ENCODE results near the gene LCE7A.

LCE7A gene

GRCh38 chr1:152859696-152860095 is at the start of gene LCE7A:
LCE7A (plus strand) TSS chr1:152859996; CDS start chr1:152860698, 702 bp downstream.
- H3K9ac ChIP-seq (ENCODE audit: low read depth, low read length), result no peak within 1 kb of the TSS
- no peaks in the 10 kb centered on the region for H3K4me1 ChIP-seq (ENCODE audit: control insufficient read depth, insufficient read depth, low read length)
- H3K9me3 ChIP-seq (ENCODE audit: control insufficient read depth, insufficient read depth, low read length), result peaks cover 31% of the 10 kb centered on the region
- H3K4me3 ChIP-seq (ENCODE audit: low read depth, low read length), result no peak within 1 kb of the TSS
- H3K27me3 ChIP-seq (ENCODE audit: control insufficient read depth, insufficient read depth, low read length), result no peaks in the 10 kb centered on the region
- H3K36me3 ChIP-seq (ENCODE audit: control insufficient read depth, insufficient read depth, low read length), result no peaks in the 10 kb centered on the region

- no peak overlapping the region for H3K4me3 ChIP-seq (ENCODE audit: low read depth, low read length)
- no peaks in the 10 kb centered on the region for H3K4me1 ChIP-seq (ENCODE audit: control insufficient read depth, insufficient read depth, low read length)
- no peak overlapping the region for H3K9ac ChIP-seq (ENCODE audit: low read depth, low read length)
- no peaks in the 10 kb centered on the region for H3K27me3 ChIP-seq (ENCODE audit: control insufficient read depth, insufficient read depth, low read length)
- no peaks in the 10 kb centered on the region for H3K36me3 ChIP-seq (ENCODE audit: control insufficient read depth, insufficient read depth, low read length)
- peaks cover 21% of the 10 kb centered on the region for H3K9me3 ChIP-seq (ENCODE audit: control insufficient read depth, insufficient read depth, low read length)
Observed at GRCh38 chr1:152811050-152811449, 48.7 kb upstream of the LCE7A start.

- H3K9ac ChIP-seq (ENCODE audit: low read depth, low read length), result no peak within 1 kb of the TSS
- H3K27me3 ChIP-seq (ENCODE audit: control insufficient read depth, insufficient read depth, low read length), result no peaks in the 10 kb centered on the region
- peaks cover 21% of the 10 kb centered on the region for H3K9me3 ChIP-seq (ENCODE audit: control insufficient read depth, insufficient read depth, low read length)
- H3K36me3 ChIP-seq (ENCODE audit: control insufficient read depth, insufficient read depth, low read length), result no peaks in the 10 kb centered on the region
- H3K4me1 ChIP-seq (ENCODE audit: control insufficient read depth, insufficient read depth, low read length), result no peaks in the 10 kb centered on the region
- no peak within 1 kb of the TSS for H3K4me3 ChIP-seq (ENCODE audit: low read depth, low read length)
Observed at GRCh38 chr1:152811671-152812070, 48.1 kb upstream of the LCE7A start, which contains the start of gene LCE1B. LCE1B (plus strand) TSS chr1:152811971; CDS start chr1:152812447, 476 bp downstream.

GRCh38 chr1:152817309-152817708 is 42.5 kb upstream of the LCE7A start:
- no peak overlapping the region for H3K4me3 ChIP-seq (ENCODE audit: low read depth, low read length)
- H3K4me1 ChIP-seq (ENCODE audit: control insufficient read depth, insufficient read depth, low read length), result no peaks in the 10 kb centered on the region
- no peaks in the 10 kb centered on the region for H3K36me3 ChIP-seq (ENCODE audit: control insufficient read depth, insufficient read depth, low read length)
- peaks cover 15% of the 10 kb centered on the region for H3K9me3 ChIP-seq (ENCODE audit: control insufficient read depth, insufficient read depth, low read length)
- H3K9ac ChIP-seq (ENCODE audit: low read depth, low read length), result no peak overlapping the region
- H3K27me3 ChIP-seq (ENCODE audit: control insufficient read depth, insufficient read depth, low read length), result no peaks in the 10 kb centered on the region

GRCh38 chr1:152823294-152823693 is 36.5 kb upstream of the LCE7A start:
- no peaks in the 10 kb centered on the region for H3K36me3 ChIP-seq (ENCODE audit: control insufficient read depth, insufficient read depth, low read length)
- no peak overlapping the region for H3K9ac ChIP-seq (ENCODE audit: low read depth, low read length)
- H3K4me3 ChIP-seq (ENCODE audit: low read depth, low read length), result no peak overlapping the region
- H3K27me3 ChIP-seq (ENCODE audit: control insufficient read depth, insufficient read depth, low read length), result no peaks in the 10 kb centered on the region
- no peaks in the 10 kb centered on the region for H3K4me1 ChIP-seq (ENCODE audit: control insufficient read depth, insufficient read depth, low read length)
- peaks cover 15% of the 10 kb centered on the region for H3K9me3 ChIP-seq (ENCODE audit: control insufficient read depth, insufficient read depth, low read length)

GRCh38 chr1:152824964-152825363 is 34.8 kb upstream of the LCE7A start:
- Histone ChIP-seq H3K36me3 (ENCODE audit: control insufficient read depth, insufficient read depth, low read length) (no peaks in the 10 kb centered on the region), H3K27me3 (ENCODE audit: control insufficient read depth, insufficient read depth, low read length) (no peaks in the 10 kb centered on the region), H3K9ac (ENCODE audit: low read depth, low read length) (no peak overlapping the region), H3K4me1 (ENCODE audit: control insufficient read depth, insufficient read depth, low read length) (no peaks in the 10 kb centered on the region), H3K9me3 (ENCODE audit: control insufficient read depth, insufficient read depth, low read length) (peaks cover 14% of the 10 kb centered on the region), H3K4me3 (ENCODE audit: low read depth, low read length) (no peak overlapping the region)

GRCh38 chr1:152827173-152827572 is 32.6 kb upstream of the LCE7A start, which contains the start of gene LCE1A:
LCE1A (plus strand) TSS chr1:152827473; CDS start chr1:152827473, 0 bp downstream.
- H3K9ac ChIP-seq (ENCODE audit: low read depth, low read length), result no peak within 1 kb of the TSS

GRCh38 chr1:152836870-152837269 is 22.9 kb upstream of the LCE7A start:
- no peak overlapping the region for H3K4me3 ChIP-seq (ENCODE audit: low read depth, low read length)
- H3K27me3 ChIP-seq (ENCODE audit: control insufficient read depth, insufficient read depth, low read length), result no peaks in the 10 kb centered on the region
- no peak overlapping the region for H3K9ac ChIP-seq (ENCODE audit: low read depth, low read length)
- no peaks in the 10 kb centered on the region for H3K36me3 ChIP-seq (ENCODE audit: control insufficient read depth, insufficient read depth, low read length)
- no peaks in the 10 kb centered on the region for H3K9me3 ChIP-seq (ENCODE audit: control insufficient read depth, insufficient read depth, low read length)
- no peaks in the 10 kb centered on the region for H3K4me1 ChIP-seq (ENCODE audit: control insufficient read depth, insufficient read depth, low read length)

More at GRCh38 chr1:152827173-152827572, 32.6 kb upstream of the LCE7A start, which contains the start of gene LCE1A:
- no peaks in the 10 kb centered on the region for H3K27me3 ChIP-seq (ENCODE audit: control insufficient read depth, insufficient read depth, low read length)
- no peak within 1 kb of the TSS for H3K4me3 ChIP-seq (ENCODE audit: low read depth, low read length)
- H3K4me1 ChIP-seq (ENCODE audit: control insufficient read depth, insufficient read depth, low read length), result no peaks in the 10 kb centered on the region
- H3K9me3 ChIP-seq (ENCODE audit: control insufficient read depth, insufficient read depth, low read length), result peaks cover 14% of the 10 kb centered on the region
- no peaks in the 10 kb centered on the region for H3K36me3 ChIP-seq (ENCODE audit: control insufficient read depth, insufficient read depth, low read length)

GRCh38 chr1:152842556-152842955 is 17.2 kb upstream of the LCE7A start, which contains the start of gene LCE6A:
LCE6A (plus strand) TSS chr1:152842856; CDS start chr1:152843521, 665 bp downstream.
- H3K36me3 ChIP-seq (ENCODE audit: control insufficient read depth, insufficient read depth, low read length), result no peaks in the 10 kb centered on the region
- peaks cover 2% of the 10 kb centered on the region for H3K9me3 ChIP-seq (ENCODE audit: control insufficient read depth, insufficient read depth, low read length)
- no peak within 1 kb of the TSS for H3K4me3 ChIP-seq (ENCODE audit: low read depth, low read length)

GRCh38 chr1:152855661-152856060 is 4.1 kb upstream of the LCE7A start:
- no peak overlapping the region for H3K4me3 ChIP-seq (ENCODE audit: low read depth, low read length)
- peaks cover 21% of the 10 kb centered on the region for H3K9me3 ChIP-seq (ENCODE audit: control insufficient read depth, insufficient read depth, low read length)
- H3K36me3 ChIP-seq (ENCODE audit: control insufficient read depth, insufficient read depth, low read length), result no peaks in the 10 kb centered on the region
- no peaks in the 10 kb centered on the region for H3K27me3 ChIP-seq (ENCODE audit: control insufficient read depth, insufficient read depth, low read length)
- no peaks in the 10 kb centered on the region for H3K4me1 ChIP-seq (ENCODE audit: control insufficient read depth, insufficient read depth, low read length)
- no peak overlapping the region for H3K9ac ChIP-seq (ENCODE audit: low read depth, low read length)

More at GRCh38 chr1:152842556-152842955, 17.2 kb upstream of the LCE7A start, which contains the start of gene LCE6A:
- Histone ChIP-seq H3K9ac (ENCODE audit: low read depth, low read length) (no peak within 1 kb of the TSS), H3K27me3 (ENCODE audit: control insufficient read depth, insufficient read depth, low read length) (no peaks in the 10 kb centered on the region), H3K4me1 (ENCODE audit: control insufficient read depth, insufficient read depth, low read length) (no peaks in the 10 kb centered on the region)

GRCh38 chr1:152858062-152858461 is 1.7 kb upstream of the LCE7A start:
- Histone ChIP-seq H3K9ac (ENCODE audit: low read depth, low read length) (no peak overlapping the region), H3K4me3 (ENCODE audit: low read depth, low read length) (no peak overlapping the region), H3K36me3 (ENCODE audit: control insufficient read depth, insufficient read depth, low read length) (no peaks in the 10 kb centered on the region), H3K4me1 (ENCODE audit: control insufficient read depth, insufficient read depth, low read length) (no peaks in the 10 kb centered on the region), H3K27me3 (ENCODE audit: control insufficient read depth, insufficient read depth, low read length) (no peaks in the 10 kb centered on the region), H3K9me3 (ENCODE audit: control insufficient read depth, insufficient read depth, low read length) (peaks cover 32% of the 10 kb centered on the region)

- Histone ChIP-seq H3K27me3 (ENCODE audit: control insufficient read depth, insufficient read depth, low read length) (no peaks in the 10 kb centered on the region), H3K36me3 (ENCODE audit: control insufficient read depth, insufficient read depth, low read length) (no peaks in the 10 kb centered on the region), H3K4me1 (ENCODE audit: control insufficient read depth, insufficient read depth, low read length) (no peaks in the 10 kb centered on the region), H3K9me3 (ENCODE audit: control insufficient read depth, insufficient read depth, low read length) (peaks cover 27% of the 10 kb centered on the region), H3K4me3 (ENCODE audit: low read depth, low read length) (no peak overlapping the region), H3K9ac (ENCODE audit: low read depth, low read length) (no peak overlapping the region)
Observed at GRCh38 chr1:152860129-152860528, 333 bp downstream of the LCE7A start.

All from iPS-15b (cell line).